NB4 (cell line): Measurements from ENCODE around the gene TMEM52B.
A peak's percentile ranks its signal among the peaks of the same experiment; 100 is the strongest.
"Not testable (repeated sequence)": the region's sequence is repeated elsewhere in the genome, so short reads cannot be mapped to it uniquely, and the experiment has no call there.

ENCODE experiments used
- DNase-seq: peaks from one replicate; pipeline ENCODE4 v3.0.0; 2010; ENCODE audit warnings: low read depth
- H3K4me3 ChIP-seq: one replicate; pipeline ENCODE4 v1.5.1; 2011; ENCODE audit warnings: mild to moderate bottlenecking, low read depth, low read length, moderate library complexity
- CTCF ChIP-seq: IDR thresholded peaks from one replicate; pipeline ENCODE4 v1.5.1; 2012; ENCODE audit warnings: low read depth, low read length
- MYC ChIP-seq: IDR thresholded peaks from 2 replicates; pipeline ENCODE4 v1.6.1; 2011; ENCODE audit warnings: low read depth, low read length
- POLR2A ChIP-seq: IDR thresholded peaks from 2 replicates; pipeline ENCODE4 v1.6.1; 2011; ENCODE audit warnings: mild to moderate bottlenecking; ENCODE audit not compliant: insufficient read length; ENCODE audit errors: extremely low read depth
- TF ChIP-seq, protein P1 (sequence below): IDR thresholded peaks from 2 replicates; pipeline ENCODE4 v1.6.1; 2011; ENCODE audit warnings: low read depth, low read length

Gene TMEM52B

GRCh38 chr12:10175846-10176636, 2.8 kb upstream of the TMEM52B start:
- DNase-seq, result no peak
- TF ChIP-seq CTCF (no peak), MYC (no peak), POLR2A (no peak)
- TF ChIP-seq, protein P1, sequence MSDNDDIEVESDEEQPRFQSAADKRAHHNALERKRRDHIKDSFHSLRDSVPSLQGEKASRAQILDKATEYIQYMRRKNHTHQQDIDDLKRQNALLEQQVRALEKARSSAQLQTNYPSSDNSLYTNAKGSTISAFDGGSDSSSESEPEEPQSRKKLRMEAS, result no peak
- H3K4me3 ChIP-seq, result no peak overlapping the region

GRCh38 chr12:10179776-10180181, 947 bp downstream of the TMEM52B start:
- DNase-seq, result no peak
- H3K4me3 ChIP-seq, result no peak overlapping the region
- TF ChIP-seq MYC (no peak), CTCF (no peak), POLR2A (no peak)
- TF ChIP-seq, protein P1, result no peak

DNA sequence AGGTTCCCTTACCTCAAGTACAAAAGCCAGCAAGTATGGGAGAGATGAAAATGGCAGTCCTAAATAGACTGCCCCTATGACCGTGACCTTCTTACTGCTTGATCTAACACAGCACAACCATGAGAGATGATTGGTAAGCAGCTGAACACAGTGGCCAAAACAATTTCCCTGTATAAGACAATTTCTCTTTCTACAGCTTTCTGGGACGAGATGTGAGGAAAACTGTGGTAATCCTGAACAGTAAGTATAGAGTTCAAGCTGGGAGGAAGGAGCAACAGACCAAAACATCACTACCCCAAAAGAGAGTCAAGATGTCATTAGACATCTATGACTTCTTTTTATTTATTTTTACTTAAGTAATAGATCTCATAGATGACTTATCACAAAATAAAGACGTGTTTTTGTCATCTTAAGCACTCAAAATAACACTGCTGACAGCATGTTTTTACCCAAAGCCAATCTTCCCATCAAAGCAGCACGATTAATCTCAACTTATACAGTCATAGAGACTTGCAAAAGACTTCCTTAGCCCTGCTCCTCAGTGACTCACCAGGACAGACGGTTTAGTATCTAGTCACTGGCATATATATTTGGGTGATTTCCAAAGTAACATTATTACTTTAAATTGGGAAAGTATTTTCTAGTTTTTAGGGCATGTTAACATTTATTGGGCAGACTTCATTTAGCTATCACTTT, 3.7 kb downstream of the TMEM52B start:
- TF ChIP-seq POLR2A (no peak), MYC (no peak), CTCF (no peak)
- TF ChIP-seq, protein P1, result no peak
- H3K4me3 ChIP-seq, result no peak overlapping the region
- DNase-seq, result peak; percentile 43

GRCh38 chr12:10184261-10184843, 5.5 kb downstream of the TMEM52B start:
- no peak overlapping the region for H3K4me3 ChIP-seq
- DNase-seq, result no peak
- TF ChIP-seq MYC (no peak), CTCF (no peak), POLR2A (no peak)
- TF ChIP-seq, protein P1, result no peak

DNA sequence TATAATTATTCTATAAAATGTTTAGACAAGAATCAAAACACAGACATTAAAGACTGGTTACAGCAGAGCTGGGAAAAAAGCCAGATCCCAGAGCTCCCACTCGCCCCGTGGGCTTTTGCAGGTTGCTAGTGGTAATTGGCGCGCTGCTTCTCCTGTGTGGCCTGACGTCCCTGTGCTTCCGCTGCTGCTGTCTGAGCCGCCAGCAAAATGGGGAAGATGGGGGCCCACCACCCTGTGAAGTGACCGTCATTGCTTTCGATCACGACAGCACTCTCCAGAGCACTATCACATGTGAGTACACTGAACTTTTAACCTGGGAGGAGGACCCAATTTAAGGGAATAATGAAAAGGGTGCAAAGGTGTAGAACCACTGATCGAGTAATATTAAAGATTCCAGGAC, 7.5 kb downstream of the TMEM52B start:
- H3K4me3 ChIP-seq, result no peak overlapping the region
- no peak for TF ChIP-seq POLR2A
- TF ChIP-seq MYC, result no peak
- TF ChIP-seq, protein P1, result no peak
- no peak for TF ChIP-seq CTCF
- DNase-seq, result peak; percentile 16

GRCh38 chr12:10186958-10187357, 8.1 kb downstream of the TMEM52B start:
- DNase-seq, H3K4me3 ChIP-seq: not testable (repeated sequence)
